ENCODE measurements around the gene RPL22. TPM values are rescaled to one million over a fixed set of nuclear protein-coding genes. Genes with fewer than 3 reads are reported as not detected.

The RPL22 gene
- total RNA-seq, 2 donors from 2014 or later = 121 to 213 TPM

DNA sequence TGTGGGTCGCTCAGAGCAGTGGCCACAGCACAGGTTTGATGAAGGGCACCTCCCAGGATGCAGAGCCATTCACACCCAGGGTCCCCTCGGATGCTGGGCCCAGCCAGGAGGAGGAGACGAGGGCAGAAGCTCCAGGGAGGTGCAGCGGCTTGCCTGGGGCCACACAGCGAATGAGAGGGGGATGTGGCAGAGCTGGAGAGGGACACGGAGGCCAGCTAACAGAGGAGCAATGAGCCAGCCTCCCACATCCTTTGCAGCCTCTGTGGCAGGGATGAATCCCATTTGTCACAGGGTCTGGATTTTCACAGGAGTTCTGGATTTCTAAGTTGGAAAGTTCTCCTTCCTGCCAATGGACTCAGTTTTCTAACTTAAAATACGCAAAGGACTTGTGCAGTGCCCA lies 55.2 kb downstream of the RPL22 start:
- Histone ChIP-seq H3K9me3 (no peaks in the 10 kb centered on the region), H3K4me1 (replicated peaks) (no peaks in the 10 kb centered on the region), H3K36me3 (no peaks in the 10 kb centered on the region), H3K27me3 (replicated peaks; ENCODE audit: insufficient read depth) (peaks cover 10% of the 10 kb centered on the region), H3K27ac (no peak overlapping the region), H3K4me3 (no peak overlapping the region)
- 73% methylated on average over 7 of the region's 7 CpGs for WGBS
- TF ChIP-seq POLR2A (IDR thresholded peaks at IDR 0.05) (no peak), POLR2AphosphoS5 (IDR thresholded peaks at IDR 0.05) (no peak)
- TF ChIP-seq, protein P1, sequence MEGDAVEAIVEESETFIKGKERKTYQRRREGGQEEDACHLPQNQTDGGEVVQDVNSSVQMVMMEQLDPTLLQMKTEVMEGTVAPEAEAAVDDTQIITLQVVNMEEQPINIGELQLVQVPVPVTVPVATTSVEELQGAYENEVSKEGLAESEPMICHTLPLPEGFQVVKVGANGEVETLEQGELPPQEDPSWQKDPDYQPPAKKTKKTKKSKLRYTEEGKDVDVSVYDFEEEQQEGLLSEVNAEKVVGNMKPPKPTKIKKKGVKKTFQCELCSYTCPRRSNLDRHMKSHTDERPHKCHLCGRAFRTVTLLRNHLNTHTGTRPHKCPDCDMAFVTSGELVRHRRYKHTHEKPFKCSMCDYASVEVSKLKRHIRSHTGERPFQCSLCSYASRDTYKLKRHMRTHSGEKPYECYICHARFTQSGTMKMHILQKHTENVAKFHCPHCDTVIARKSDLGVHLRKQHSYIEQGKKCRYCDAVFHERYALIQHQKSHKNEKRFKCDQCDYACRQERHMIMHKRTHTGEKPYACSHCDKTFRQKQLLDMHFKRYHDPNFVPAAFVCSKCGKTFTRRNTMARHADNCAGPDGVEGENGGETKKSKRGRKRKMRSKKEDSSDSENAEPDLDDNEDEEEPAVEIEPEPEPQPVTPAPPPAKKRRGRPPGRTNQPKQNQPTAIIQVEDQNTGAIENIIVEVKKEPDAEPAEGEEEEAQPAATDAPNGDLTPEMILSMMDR (IDR thresholded peaks at IDR 0.05) = no peak
- intact Hi-C loops (cut with DNase I) = no loop called here
- no peak for DNase-seq (ENCODE audit: low spot score)

DNA sequence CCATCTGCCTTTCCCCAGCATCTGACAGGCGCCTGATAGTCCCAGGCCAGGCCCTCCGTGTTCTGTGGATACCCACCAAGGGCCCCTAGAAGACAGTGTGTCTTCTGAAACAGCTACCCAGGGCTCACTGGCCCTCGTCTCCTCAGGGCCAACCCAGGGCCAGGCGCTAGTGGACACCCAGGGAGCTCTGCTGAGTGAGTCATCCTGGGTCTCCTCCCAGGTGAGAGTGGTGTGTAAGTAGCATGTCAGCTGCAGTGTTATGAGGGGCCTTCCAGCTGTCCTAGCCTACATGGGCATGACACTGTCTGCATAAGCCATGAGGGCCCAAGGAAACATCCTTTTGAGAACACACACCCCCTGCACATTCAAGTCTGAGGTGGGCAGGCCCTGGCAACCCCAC lies 56.0 kb downstream of the RPL22 start:
- WGBS = 84% methylated on average over 4 of the region's 4 CpGs

DNA sequence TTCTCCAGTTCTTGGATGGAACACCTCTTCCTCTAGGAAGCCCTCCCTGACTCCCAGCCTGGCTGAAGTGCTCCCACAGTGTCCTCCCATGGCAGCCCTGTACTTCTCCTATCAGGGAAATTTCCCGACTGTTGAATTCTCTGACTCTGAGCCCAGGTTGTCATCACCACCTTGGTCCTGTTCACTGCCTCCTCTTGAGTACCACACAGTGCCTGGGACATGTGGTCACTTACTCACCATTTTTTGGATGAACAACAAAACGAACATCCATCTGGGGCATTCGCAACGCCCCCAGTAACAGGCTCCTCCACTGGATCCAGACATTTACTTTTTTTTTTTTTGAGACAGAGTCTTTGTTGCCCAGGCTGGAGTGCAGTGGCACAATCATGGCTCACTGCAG lies 56.7 kb downstream of the RPL22 start:
- peaks cover 10% of the 10 kb centered on the region for H3K27me3 ChIP-seq (replicated peaks; ENCODE audit: insufficient read depth)
- intact Hi-C loops (cut with DNase I) = no loop called here
- no peak overlapping the region for H3K4me3 ChIP-seq
- DNase-seq (ENCODE audit: low spot score) = no peak
- WGBS = 84% methylated on average over 4 of the region's 4 CpGs
- H3K9me3 ChIP-seq = no peaks in the 10 kb centered on the region
- no peaks in the 10 kb centered on the region for H3K4me1 ChIP-seq (replicated peaks)
- no peaks in the 10 kb centered on the region for H3K36me3 ChIP-seq
- no peak overlapping the region for H3K27ac ChIP-seq
- TF ChIP-seq POLR2A (IDR thresholded peaks at IDR 0.05) (no peak), POLR2AphosphoS5 (IDR thresholded peaks at IDR 0.05) (no peak)
- TF ChIP-seq, protein P1 (IDR thresholded peaks at IDR 0.05) = no peak

More for the DNA sequence above, 56.0 kb downstream of the RPL22 start:
- no peak overlapping the region for H3K4me3 ChIP-seq
- H3K27ac ChIP-seq = no peak overlapping the region
- no peaks in the 10 kb centered on the region for H3K9me3 ChIP-seq
- TF ChIP-seq, protein P1 (IDR thresholded peaks at IDR 0.05) = no peak
- TF ChIP-seq POLR2A (IDR thresholded peaks at IDR 0.05) (no peak), POLR2AphosphoS5 (IDR thresholded peaks at IDR 0.05) (no peak)
- peaks cover 10% of the 10 kb centered on the region for H3K27me3 ChIP-seq (replicated peaks; ENCODE audit: insufficient read depth)
- no peaks in the 10 kb centered on the region for H3K36me3 ChIP-seq
- no peaks in the 10 kb centered on the region for H3K4me1 ChIP-seq (replicated peaks)
- DNase-seq (ENCODE audit: low spot score) = no peak
- intact Hi-C loops (cut with DNase I) = no loop called here

DNA sequence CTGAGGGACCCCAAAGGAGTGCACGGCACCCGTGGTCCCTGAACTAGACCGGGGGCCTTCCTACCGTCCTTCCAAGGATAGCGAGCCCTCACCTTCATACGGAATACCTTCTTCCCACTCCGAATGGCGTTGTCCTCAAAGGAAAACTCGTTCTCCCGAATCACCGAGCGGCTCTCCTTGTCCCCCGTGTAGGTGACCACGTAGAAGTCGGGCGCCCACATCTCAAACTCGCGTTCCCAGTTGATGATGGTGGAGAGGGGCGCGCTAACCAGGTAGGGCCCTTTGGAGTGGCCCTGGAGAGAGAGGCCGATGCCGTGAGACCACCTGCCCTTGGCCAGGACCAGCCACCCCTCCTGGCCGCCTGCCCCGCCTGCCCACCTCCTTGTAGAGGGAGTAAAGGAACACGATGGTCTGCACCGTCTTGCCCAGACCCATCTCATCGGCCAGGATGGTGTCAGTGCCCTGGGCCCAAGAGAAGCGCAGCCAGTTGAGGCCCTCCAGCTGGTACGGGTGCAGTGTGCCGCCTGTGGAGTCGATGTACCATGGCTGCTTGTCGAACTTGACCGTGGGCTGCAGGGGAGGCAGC lies 57.3 kb downstream of the RPL22 start:
- Histone ChIP-seq H3K9me3 (no peaks in the 10 kb centered on the region), H3K4me3 (no peak overlapping the region), H3K36me3 (no peaks in the 10 kb centered on the region), H3K4me1 (replicated peaks) (no peaks in the 10 kb centered on the region), H3K27ac (no peak overlapping the region), H3K27me3 (replicated peaks; ENCODE audit: insufficient read depth) (peaks cover 8% of the 10 kb centered on the region)
- TF ChIP-seq, protein P1 (IDR thresholded peaks at IDR 0.05) = no peak
- no peak for TF ChIP-seq POLR2A (IDR thresholded peaks at IDR 0.05)
- TF ChIP-seq POLR2AphosphoS5 (IDR thresholded peaks at IDR 0.05) = no peak
- DNase-seq (ENCODE audit: low spot score) = no peak
- intact Hi-C loops (cut with DNase I) = no loop called here
- 95% methylated on average over 33 of the region's 33 CpGs for WGBS

DNA sequence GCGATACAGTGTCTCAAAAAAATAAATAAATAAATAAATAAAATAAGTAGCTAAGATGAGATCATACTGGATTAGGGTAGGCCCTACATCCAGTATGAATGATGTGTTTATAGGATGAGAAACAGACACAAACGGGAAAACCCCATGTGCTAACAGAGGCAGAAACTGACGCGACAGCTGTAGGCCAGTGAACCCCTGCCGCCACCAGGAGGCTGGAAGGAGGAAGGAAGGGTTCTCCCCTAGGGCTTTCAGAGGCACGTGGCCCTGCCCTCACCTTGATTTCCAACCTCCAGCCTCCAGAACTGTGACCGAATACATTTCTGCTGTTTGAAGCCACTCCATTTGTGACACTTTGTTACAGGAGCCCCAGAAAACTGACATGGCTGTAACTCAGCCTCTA lies 57.8 kb downstream of the RPL22 start:
- intact Hi-C loops (cut with DNase I) = no loop called here
- Histone ChIP-seq H3K36me3 (no peaks in the 10 kb centered on the region), H3K4me3 (no peak overlapping the region), H3K27me3 (replicated peaks; ENCODE audit: insufficient read depth) (peaks cover 2% of the 10 kb centered on the region), H3K27ac (no peak overlapping the region), H3K4me1 (replicated peaks) (no peaks in the 10 kb centered on the region), H3K9me3 (no peaks in the 10 kb centered on the region)
- 46% methylated on average over 7 of the region's 7 CpGs for WGBS
- no peak for DNase-seq (ENCODE audit: low spot score)
- no peak for TF ChIP-seq POLR2AphosphoS5 (IDR thresholded peaks at IDR 0.05)
- no peak for TF ChIP-seq POLR2A (IDR thresholded peaks at IDR 0.05)
- TF ChIP-seq, protein P1 (IDR thresholded peaks at IDR 0.05) = no peak

All from prostate gland (tissue), 2 donors.